Stimulated activated naive CD8-positive, alpha-beta T cell treated with anti-CD3 and anti-CD28 coated beads, Interleukin-15, amount 100 ng/mL, for 72 hours (primary cell): Measurements from ENCODE around the gene SBF2.

ENCODE experiments used
- ATAC-seq: fragments of 150-1000 bp; cut with Tn5 transposase; 2 replicates; pipeline ENCODE4 v1.10.0; 2021; ENCODE audit warnings: mild to moderate bottlenecking, moderate library complexity
- DNase-seq, 2 donors: peaks; one replicate each; pipeline ENCODE4 v3.0.0; 2021 to 2022
- H3K27ac Mint-ChIP-seq, 2 donors: one replicate each; pipeline ENCODE4 v1.8.0; 2022; ENCODE audit warnings: mild to moderate bottlenecking in 2 of 2, mixed read lengths in 2 of 2, moderate library complexity in 2 of 2
- H3K27me3 Mint-ChIP-seq: one replicate; pipeline ENCODE4 v1.8.0; 2022; ENCODE audit warnings: mixed read lengths
- H3K4me1 Mint-ChIP-seq: one replicate; pipeline ENCODE4 v1.8.0; 2022; ENCODE audit warnings: mild to moderate bottlenecking, mixed read lengths
- H3K4me3 Mint-ChIP-seq, 2 donors: one replicate each; pipeline ENCODE4 v1.8.0; 2022; ENCODE audit warnings: mild to moderate bottlenecking in 2 of 2, mixed read lengths in 2 of 2, moderate library complexity in 1 of 2
- H3K9me3 Mint-ChIP-seq, 2 donors: one replicate each; pipeline ENCODE4 v1.8.0; 2022; ENCODE audit warnings: mixed read lengths in 2 of 2

SBF2 gene

GRCh38 chr11:10030122-10030490 is 263.9 kb downstream of the SBF2 start:
- H3K4me3 Mint-ChIP-seq: no peak overlapping the region
- no peak overlapping the region for H3K27ac Mint-ChIP-seq
- no peak for ATAC-seq
- no peaks in the 10 kb centered on the region for H3K4me1 Mint-ChIP-seq
- DNase-seq: no peak
- no peaks in the 10 kb centered on the region for H3K9me3 Mint-ChIP-seq
- H3K27me3 Mint-ChIP-seq: no peaks in the 10 kb centered on the region

- no peaks in the 10 kb centered on the region for H3K27me3 Mint-ChIP-seq
These were observed 264.5 kb downstream of the SBF2 start for GRCh38 chr11:10029386-10030121.

GRCh38 chr11:10026514-10026913 is 267.5 kb downstream of the SBF2 start:
- peaks cover 3% of the 10 kb centered on the region for H3K4me1 Mint-ChIP-seq
- no peak for DNase-seq
- H3K4me3 Mint-ChIP-seq: no peak overlapping the region
- H3K9me3 Mint-ChIP-seq: no peaks in the 10 kb centered on the region
- no peaks in the 10 kb centered on the region for H3K27me3 Mint-ChIP-seq
- ATAC-seq: no peak
- H3K27ac Mint-ChIP-seq: no peak overlapping the region

More at GRCh38 chr11:10029386-10030121, 264.5 kb downstream of the SBF2 start:
- H3K4me1 Mint-ChIP-seq: no peaks in the 10 kb centered on the region
- ATAC-seq (no peak), DNase-seq (no peak)
- no peak overlapping the region for H3K27ac Mint-ChIP-seq
- H3K4me3 Mint-ChIP-seq: no peak overlapping the region
- H3K9me3 Mint-ChIP-seq: no peaks in the 10 kb centered on the region

GRCh38 chr11:10023212-10023611 is 270.8 kb downstream of the SBF2 start:
- Mint-ChIP-seq H3K4me3 (no peak overlapping the region), H3K4me1 (peaks cover 19% of the 10 kb centered on the region), H3K27ac (no peak overlapping the region), H3K9me3 (no peaks in the 10 kb centered on the region), H3K27me3 (no peaks in the 10 kb centered on the region)
- ATAC-seq (no peak), DNase-seq (no peak)

GRCh38 chr11:10022764-10023163 is 271.3 kb downstream of the SBF2 start:
- H3K27ac Mint-ChIP-seq: no peak overlapping the region
- no peaks in the 10 kb centered on the region for H3K27me3 Mint-ChIP-seq
- no peak for DNase-seq
- H3K9me3 Mint-ChIP-seq: no peaks in the 10 kb centered on the region
- ATAC-seq: no peak
- H3K4me3 Mint-ChIP-seq: no peak overlapping the region
- peaks cover 19% of the 10 kb centered on the region for H3K4me1 Mint-ChIP-seq

- ATAC-seq (no peak), DNase-seq (no peak)
- Mint-ChIP-seq H3K4me3 (no peak overlapping the region), H3K9me3 (no peaks in the 10 kb centered on the region), H3K27ac (no peak overlapping the region), H3K27me3 (no peaks in the 10 kb centered on the region), H3K4me1 (peaks cover 19% of the 10 kb centered on the region)
These were observed 272.5 kb downstream of the SBF2 start for GRCh38 chr11:10021563-10021962.

GRCh38 chr11:10019906-10020682 is 273.9 kb downstream of the SBF2 start:
- DNase-seq (no peak), ATAC-seq (no peak)
- H3K27me3 Mint-ChIP-seq: no peaks in the 10 kb centered on the region
- H3K27ac Mint-ChIP-seq: peak overlapping the region; percentile 42 to 74
- peaks cover 0 to 4% of the 10 kb centered on the region in 2 donors for H3K9me3 Mint-ChIP-seq
- H3K4me3 Mint-ChIP-seq: no peak overlapping the region
- peaks cover 19% of the 10 kb centered on the region for H3K4me1 Mint-ChIP-seq

GRCh38 chr11:10017911-10018310 is 276.1 kb downstream of the SBF2 start:
- ATAC-seq (no peak), DNase-seq (no peak)
- peaks cover 4 to 12% of the 10 kb centered on the region in 2 donors for H3K9me3 Mint-ChIP-seq
- no peak overlapping the region for H3K4me3 Mint-ChIP-seq
- peaks cover 19% of the 10 kb centered on the region for H3K4me1 Mint-ChIP-seq
- no peak overlapping the region for H3K27ac Mint-ChIP-seq
- no peaks in the 10 kb centered on the region for H3K27me3 Mint-ChIP-seq

GRCh38 chr11:10017050-10017449 is 277.0 kb downstream of the SBF2 start:
- DNase-seq: no peak
- Mint-ChIP-seq H3K27me3 (no peaks in the 10 kb centered on the region), H3K9me3 (peaks cover 5 to 13% of the 10 kb centered on the region in 2 donors), H3K27ac (no peak overlapping the region), H3K4me1 (peaks cover 19% of the 10 kb centered on the region), H3K4me3 (no peak overlapping the region)
- ATAC-seq: no peak

- DNase-seq (no peak), ATAC-seq (no peak)
- no peaks in the 10 kb centered on the region for H3K4me1 Mint-ChIP-seq
- H3K27ac Mint-ChIP-seq: no peak overlapping the region
- H3K4me3 Mint-ChIP-seq: no peak overlapping the region
- peaks cover 26 to 27% of the 10 kb centered on the region in 2 donors for H3K9me3 Mint-ChIP-seq
- H3K27me3 Mint-ChIP-seq: no peaks in the 10 kb centered on the region
These were observed 282.0 kb downstream of the SBF2 start for GRCh38 chr11:10012068-10012467.

GRCh38 chr11:10005955-10006525 is 288.0 kb downstream of the SBF2 start:
- ATAC-seq (no peak), DNase-seq (no peak)
- H3K4me3 Mint-ChIP-seq: no peak overlapping the region
- no peaks in the 10 kb centered on the region for H3K4me1 Mint-ChIP-seq
- no peak overlapping the region for H3K27ac Mint-ChIP-seq
- no peaks in the 10 kb centered on the region for H3K27me3 Mint-ChIP-seq
- H3K9me3 Mint-ChIP-seq: peaks cover 13 to 18% of the 10 kb centered on the region in 2 donors

GRCh38 chr11:10004526-10005113 is 289.4 kb downstream of the SBF2 start:
- Mint-ChIP-seq H3K9me3 (peaks cover 0 to 12% of the 10 kb centered on the region in 2 donors), H3K27me3 (no peaks in the 10 kb centered on the region), H3K4me3 (no peak overlapping the region), H3K27ac (no peak overlapping the region), H3K4me1 (no peaks in the 10 kb centered on the region)
- DNase-seq (no peak), ATAC-seq (no peak)

- H3K27me3 Mint-ChIP-seq: no peaks in the 10 kb centered on the region
- H3K9me3 Mint-ChIP-seq: peaks cover 0 to 6% of the 10 kb centered on the region in 2 donors
- H3K27ac Mint-ChIP-seq: no peak overlapping the region
- H3K4me3 Mint-ChIP-seq: no peak overlapping the region
- ATAC-seq (no peak), DNase-seq (no peak)
- no peaks in the 10 kb centered on the region for H3K4me1 Mint-ChIP-seq
These were observed 291.8 kb downstream of the SBF2 start for GRCh38 chr11:10002221-10002620.

GRCh38 chr11:9992306-9992705 is 301.7 kb downstream of the SBF2 start:
- DNase-seq (no peak), ATAC-seq (no peak)
- Mint-ChIP-seq H3K9me3 (no peaks in the 10 kb centered on the region), H3K27ac (no peak overlapping the region), H3K4me1 (no peaks in the 10 kb centered on the region), H3K27me3 (no peaks in the 10 kb centered on the region), H3K4me3 (no peak overlapping the region)

GRCh38 chr11:9990221-9990973 is 303.6 kb downstream of the SBF2 start:
- Mint-ChIP-seq H3K9me3 (no peaks in the 10 kb centered on the region), H3K27me3 (no peaks in the 10 kb centered on the region), H3K4me1 (peaks cover 12% of the 10 kb centered on the region), H3K27ac (no peak overlapping the region), H3K4me3 (no peak overlapping the region)
- no peak for DNase-seq
- ATAC-seq: no peak
